GM18858 (cell line): ENCODE measurements around the gene SGPP1.
"Not testable (repeated sequence)": the region's sequence is repeated elsewhere in the genome, so short reads cannot be mapped to it uniquely, and the experiment has no call there.

Experiments used
- ATAC-seq: cut with Tn5 transposase; IDR thresholded peaks from one replicate; pipeline ENCODE4 v1.9.1; 2021; ENCODE audit not compliant: unreplicated experiment

The SGPP1 gene

GRCh38 chr14:63727231-63727735, 582 bp downstream of the SGPP1 start:
- ATAC-seq = peak; percentile 22

GRCh38 chr14:63726499-63726898, 1.4 kb downstream of the SGPP1 start:
- ATAC-seq = no peak

GRCh38 chr14:63725786-63726460, 1.9 kb downstream of the SGPP1 start:
- ATAC-seq = no peak

- ATAC-seq = no peak
Measured at GRCh38 chr14:63717702-63718101, 10.2 kb downstream of the SGPP1 start.

GRCh38 chr14:63715360-63715759, 12.5 kb downstream of the SGPP1 start:
- ATAC-seq = no peak

- no peak for ATAC-seq
Measured at GRCh38 chr14:63713764-63714163, 14.1 kb downstream of the SGPP1 start.

- no peak for ATAC-seq
Measured at GRCh38 chr14:63713058-63713457, 14.8 kb downstream of the SGPP1 start.

- peak; percentile 62 for ATAC-seq
Measured at GRCh38 chr14:63712123-63712522, 15.7 kb downstream of the SGPP1 start.

GRCh38 chr14:63710497-63710896, 17.4 kb downstream of the SGPP1 start:
- ATAC-seq = no peak

GRCh38 chr14:63709589-63709988, 18.3 kb downstream of the SGPP1 start:
- ATAC-seq = no peak

- ATAC-seq = no peak
Measured at GRCh38 chr14:63707216-63707615, 20.6 kb downstream of the SGPP1 start.

GRCh38 chr14:63705561-63706070, 22.2 kb downstream of the SGPP1 start:
- peak; percentile 67 for ATAC-seq

- ATAC-seq = not testable (repeated sequence)
Measured at GRCh38 chr14:63702530-63702929, 25.3 kb downstream of the SGPP1 start.

GRCh38 chr14:63701606-63702299, 26.1 kb downstream of the SGPP1 start:
- no peak for ATAC-seq

GRCh38 chr14:63692310-63693020, 35.4 kb downstream of the SGPP1 start:
- no peak for ATAC-seq

- ATAC-seq = no peak
Measured at GRCh38 chr14:63689132-63689531, 38.7 kb downstream of the SGPP1 start.

GRCh38 chr14:63686926-63687325, 40.9 kb downstream of the SGPP1 start:
- no peak for ATAC-seq

GRCh38 chr14:63685401-63685800, 42.5 kb downstream of the SGPP1 start:
- ATAC-seq = no peak

GRCh38 chr14:63682727-63683593, 44.9 kb downstream of the SGPP1 start:
- no peak for ATAC-seq

- ATAC-seq = no peak
Measured at GRCh38 chr14:63678536-63678935, 49.3 kb downstream of the SGPP1 start.
